Measurements from ENCODE around the gene USB1.

USB1 gene

GRCh38 chr16:58045096-58045495 lies 43.9 kb downstream of the USB1 start:
- in situ Hi-C loops (cut with MboI; ENCODE audit: low sequenced_read_pairs), result no loop called here

GRCh38 chr16:58046054-58046881 lies 45.1 kb downstream of the USB1 start:
- in situ Hi-C loops (cut with MboI; ENCODE audit: low sequenced_read_pairs), result no loop called here

- in situ Hi-C loops (cut with MboI; ENCODE audit: low sequenced_read_pairs), result no loop called here
Measured at GRCh38 chr16:58046936-58047335, 45.7 kb downstream of the USB1 start.

- in situ Hi-C loops (cut with MboI; ENCODE audit: low sequenced_read_pairs), result no loop called here
Measured at GRCh38 chr16:58047557-58048348, 46.5 kb downstream of the USB1 start.

GRCh38 chr16:58048494-58049231 lies 47.5 kb downstream of the USB1 start:
- in situ Hi-C loops (cut with MboI; ENCODE audit: low sequenced_read_pairs), result no loop called here

- in situ Hi-C loops (cut with MboI; ENCODE audit: low sequenced_read_pairs), result loop anchor here (10.0 kb wide), 1 partner anchor 375 kb away; no protein-coding TSS in a partner anchor
Measured at GRCh38 chr16:58049232-58050185, 48.3 kb downstream of the USB1 start.

GRCh38 chr16:58051296-58051695 lies 50.1 kb downstream of the USB1 start:
- in situ Hi-C loops (cut with MboI; ENCODE audit: low sequenced_read_pairs), result loop anchor here (10.0 kb wide), 1 partner anchor 374 kb away; no protein-coding TSS in a partner anchor

- in situ Hi-C loops (cut with MboI; ENCODE audit: low sequenced_read_pairs), result loop anchor here (10.0 kb wide), 1 partner anchor 373 kb away; no protein-coding TSS in a partner anchor
Measured at GRCh38 chr16:58051821-58052603, 50.8 kb downstream of the USB1 start.

GRCh38 chr16:58053682-58054005 lies 52.4 kb downstream of the USB1 start:
- in situ Hi-C loops (cut with MboI; ENCODE audit: low sequenced_read_pairs), result loop anchor here (10.0 kb wide), 1 partner anchor 371 kb away; no protein-coding TSS in a partner anchor

- in situ Hi-C loops (cut with MboI; ENCODE audit: low sequenced_read_pairs), result loop anchor here (10.0 kb wide), 1 partner anchor 371 kb away; no protein-coding TSS in a partner anchor
Measured at GRCh38 chr16:58054289-58054688, 53.1 kb downstream of the USB1 start.

GRCh38 chr16:58056580-58056979 lies 55.4 kb downstream of the USB1 start:
- in situ Hi-C loops (cut with MboI; ENCODE audit: low sequenced_read_pairs), result loop anchor here (10.0 kb wide), 1 partner anchor 368 kb away; no protein-coding TSS in a partner anchor

GRCh38 chr16:58057121-58057520 lies 55.9 kb downstream of the USB1 start:
- in situ Hi-C loops (cut with MboI; ENCODE audit: low sequenced_read_pairs), result loop anchor here (10.0 kb wide), 1 partner anchor 368 kb away; no protein-coding TSS in a partner anchor

- in situ Hi-C loops (cut with MboI; ENCODE audit: low sequenced_read_pairs), result loop anchor here (10.0 kb wide), 1 partner anchor 367 kb away; no protein-coding TSS in a partner anchor
Measured at GRCh38 chr16:58057784-58058183, 56.6 kb downstream of the USB1 start.

- in situ Hi-C loops (cut with MboI; ENCODE audit: low sequenced_read_pairs), result no loop called here
Measured at GRCh38 chr16:58062821-58063220, 61.6 kb downstream of the USB1 start.

GRCh38 chr16:58063377-58064076 lies 62.3 kb downstream of the USB1 start:
- in situ Hi-C loops (cut with MboI; ENCODE audit: low sequenced_read_pairs), result no loop called here

GRCh38 chr16:58070585-58070984 lies 69.4 kb downstream of the USB1 start:
- in situ Hi-C loops (cut with MboI; ENCODE audit: low sequenced_read_pairs), result no loop called here
